Measurements from ENCODE around the gene TFEB.

Gene TFEB

GRCh38 chr6:41690541-41691330 lies 44.7 kb downstream of the TFEB start:
- DNase-seq (ENCODE audit: low read depth), result no peak

- DNase-seq (ENCODE audit: low read depth), result no peak
Measured at GRCh38 chr6:41689171-41690008, 46.0 kb downstream of the TFEB start.

- no peak for DNase-seq (ENCODE audit: low read depth)
Measured at GRCh38 chr6:41688256-41688965, 47.0 kb downstream of the TFEB start.

- DNase-seq (ENCODE audit: low read depth), result no peak
Measured at GRCh38 chr6:41687501-41688175, 47.8 kb downstream of the TFEB start.

GRCh38 chr6:41685641-41686380 lies 49.6 kb downstream of the TFEB start:
- no peak for DNase-seq (ENCODE audit: low read depth)

GRCh38 chr6:41684311-41685180 lies 50.9 kb downstream of the TFEB start:
- no peak for DNase-seq (ENCODE audit: low read depth)

- peak; percentile 51 for DNase-seq (ENCODE audit: low read depth)
Measured at GRCh38 chr6:41683523-41684310, 51.7 kb downstream of the TFEB start.

- DNase-seq (ENCODE audit: low read depth), result no peak
Measured at GRCh38 chr6:41683273-41683522, 52.2 kb downstream of the TFEB start.

GRCh38 chr6:41682497-41683272 lies 52.7 kb downstream of the TFEB start:
- DNase-seq (ENCODE audit: low read depth), result no peak

GRCh38 chr6:41682056-41682477 lies 53.3 kb downstream of the TFEB start:
- DNase-seq (ENCODE audit: low read depth), result peak; percentile 32

GRCh38 chr6:41680182-41680965 lies 55.0 kb downstream of the TFEB start:
- no peak for DNase-seq (ENCODE audit: low read depth)

GRCh38 chr6:41679696-41680095 lies 55.7 kb downstream of the TFEB start:
- DNase-seq (ENCODE audit: low read depth), result no peak

- no peak for DNase-seq (ENCODE audit: low read depth)
Measured at GRCh38 chr6:41678511-41679084, 56.8 kb downstream of the TFEB start.

GRCh38 chr6:41677124-41677921 lies 58.1 kb downstream of the TFEB start:
- no peak for DNase-seq (ENCODE audit: low read depth)

- no peak for DNase-seq (ENCODE audit: low read depth)
Measured at GRCh38 chr6:41676431-41676830, 59.0 kb downstream of the TFEB start.

- no peak for DNase-seq (ENCODE audit: low read depth)
Measured at GRCh38 chr6:41675992-41676391, 59.4 kb downstream of the TFEB start.
